HG02870 (cell line): ENCODE results near the gene LMBRD1.
"Not testable (repeated sequence)": the region's sequence is repeated elsewhere in the genome, so short reads cannot be mapped to it uniquely, and the experiment has no call there.

Experiments used
- ATAC-seq: cut with Tn5 transposase; IDR thresholded peaks from one replicate; pipeline ENCODE4 v1.9.1; 2021; ENCODE audit warnings: mild to moderate bottlenecking, moderate library complexity; ENCODE audit not compliant: unreplicated experiment

Gene LMBRD1

GRCh38 chr6:69798796-69799195 lies 2.0 kb upstream of the LMBRD1 start:
- ATAC-seq = not testable (repeated sequence)

GRCh38 chr6:69796073-69796641 lies 653 bp downstream of the LMBRD1 start:
- ATAC-seq = peak; percentile 21

- peak; percentile 27 for ATAC-seq
These were observed 1.2 kb downstream of the LMBRD1 start for GRCh38 chr6:69795469-69796072.

GRCh38 chr6:69792292-69792691 lies 4.5 kb downstream of the LMBRD1 start:
- ATAC-seq = no peak

GRCh38 chr6:69791065-69791471 lies 5.7 kb downstream of the LMBRD1 start:
- peak; percentile 49 for ATAC-seq

- ATAC-seq = no peak
These were observed 6.2 kb downstream of the LMBRD1 start for GRCh38 chr6:69790629-69791028.

GRCh38 chr6:69789578-69789977 lies 7.2 kb downstream of the LMBRD1 start:
- ATAC-seq = no peak

GRCh38 chr6:69787436-69787835 lies 9.4 kb downstream of the LMBRD1 start:
- not testable (repeated sequence) for ATAC-seq

GRCh38 chr6:69785697-69786096 lies 11.1 kb downstream of the LMBRD1 start:
- no peak for ATAC-seq

- ATAC-seq = peak; percentile 78
These were observed 12.0 kb downstream of the LMBRD1 start for GRCh38 chr6:69784595-69785377.

- no peak for ATAC-seq
These were observed 13.7 kb downstream of the LMBRD1 start for GRCh38 chr6:69783108-69783507.

GRCh38 chr6:69780585-69781178 lies 16.1 kb downstream of the LMBRD1 start:
- no peak for ATAC-seq

GRCh38 chr6:69775941-69776340 lies 20.9 kb downstream of the LMBRD1 start:
- ATAC-seq = no peak

- no peak for ATAC-seq
These were observed 21.3 kb downstream of the LMBRD1 start for GRCh38 chr6:69775585-69775849.

- no peak for ATAC-seq
These were observed 21.8 kb downstream of the LMBRD1 start for GRCh38 chr6:69774740-69775584.

GRCh38 chr6:69771158-69771906 lies 25.5 kb downstream of the LMBRD1 start:
- ATAC-seq = peak; percentile 36

- no peak for ATAC-seq
These were observed 28.1 kb downstream of the LMBRD1 start for GRCh38 chr6:69768664-69769063.

- no peak for ATAC-seq
These were observed 33.0 kb downstream of the LMBRD1 start for GRCh38 chr6:69763763-69764162.

GRCh38 chr6:69761853-69762252 lies 35.0 kb downstream of the LMBRD1 start:
- no peak for ATAC-seq

- ATAC-seq = no peak
These were observed 38.6 kb downstream of the LMBRD1 start for GRCh38 chr6:69758214-69758613.
